Stimulated activated CD4-positive, alpha-beta T cell treated with anti-CD3 and anti-CD28 coated beads, Interleukin-15, amount 100 ng/mL, for 1 hour (primary cell): Measurements from ENCODE around the gene NXPH4.

Source experiments
- DNase-seq, 2 donors: peaks; one replicate each; pipeline ENCODE4 v3.0.0-alpha.2; 2020; ENCODE audit warnings: low read depth in 1 of 2, low spot score in 1 of 2

NXPH4 gene

GRCh38 chr12:57268264-57268663 lies 51.7 kb downstream of the NXPH4 start:
- no peak for DNase-seq

- no peak for DNase-seq
Observed at GRCh38 chr12:57270966-57271470, 54.4 kb downstream of the NXPH4 start.

- DNase-seq, result no peak
Observed at GRCh38 chr12:57272337-57273151, 56.0 kb downstream of the NXPH4 start.

GRCh38 chr12:57273516-57273915 lies 56.9 kb downstream of the NXPH4 start:
- no peak for DNase-seq
